HepG2 (cell line): ENCODE data around the gene MRPL58. TPM values are rescaled to one million over a fixed set of nuclear protein-coding genes. Genes with fewer than 3 reads are reported as not detected.

ENCODE experiments used
- FOXO1 ChIP-seq: sonication (generic); formaldehyde crosslinking; IDR thresholded peaks from 2 replicates; pipeline ENCODE4 v1.4.0; 2020; ENCODE audit warnings: missing genetic modification reagents
- HMGA1 ChIP-seq: sonication (generic); formaldehyde crosslinking; conservative IDR thresholded peaks from 2 replicates; pipeline ENCODE4 v1.4.0; 2020; ENCODE audit warnings: missing genetic modification reagents
- MEIS2 ChIP-seq: sonication (generic); formaldehyde crosslinking; IDR thresholded peaks from 2 replicates; pipeline ENCODE4 v1.9.0; 2021; ENCODE audit warnings: mild to moderate bottlenecking, missing genetic modification reagents
- SMAD3 ChIP-seq: sonication (generic); formaldehyde crosslinking; IDR thresholded peaks from 2 replicates; pipeline ENCODE4 v1.4.0; 2020; ENCODE audit warnings: missing genetic modification reagents
- STAT6 ChIP-seq: sonication (generic); formaldehyde crosslinking; IDR thresholded peaks from 2 replicates; pipeline ENCODE4 v1.4.0; 2020; ENCODE audit warnings: missing genetic modification reagents, mild to moderate bottlenecking, borderline replicate concordance
- ZBTB14 ChIP-seq: sonication (generic); formaldehyde crosslinking; IDR thresholded peaks from 2 replicates; pipeline ENCODE4 v1.4.0; 2020; ENCODE audit warnings: missing genetic modification reagents
- ZBTB40 ChIP-seq, 2 experiments: fragments of 450-650 bp in 1 of 2; sonication (generic) in 1 of 2; formaldehyde crosslinking in 1 of 2; IDR thresholded peaks; 2 replicates each; pipeline versions ENCODE4 v1.6.1 to v1.8.0; 2016 to 2022; ENCODE audit warnings: antibody characterized with exemption in 1 of 2, mild to moderate bottlenecking in 1 of 2, missing genetic modification reagents in 1 of 2
- ZFP90 ChIP-seq: sonication (generic); formaldehyde crosslinking; IDR thresholded peaks from 2 replicates; pipeline ENCODE4 v1.8.0; 2022; ENCODE audit warnings: missing genetic modification reagents, mild to moderate bottlenecking, inconsistent platforms, borderline replicate concordance
- ZNF274 ChIP-seq: sonication (generic); formaldehyde crosslinking; IDR thresholded peaks from 2 replicates; pipeline ENCODE4 v1.5.1; 2020; ENCODE audit warnings: mild to moderate bottlenecking, missing genetic modification reagents
- ZNF335 ChIP-seq: sonication (generic); formaldehyde crosslinking; IDR thresholded peaks from 2 replicates; pipeline ENCODE4 v1.4.0; 2020; ENCODE audit warnings: missing genetic modification reagents
- ZNF780A ChIP-seq: sonication (generic); formaldehyde crosslinking; IDR thresholded peaks from 2 replicates; pipeline ENCODE4 v1.8.0; 2022; ENCODE audit warnings: mild to moderate bottlenecking, missing genetic modification reagents, moderate library complexity
- ZNF883 ChIP-seq: sonication (generic); formaldehyde crosslinking; IDR thresholded peaks from 2 replicates; pipeline ENCODE4 v1.5.1; 2020; ENCODE audit warnings: mild to moderate bottlenecking, missing genetic modification reagents; ENCODE audit errors: not compliant biosample characterization
- polyA plus RNA-seq, 8 experiments: library from polyadenylated mRNA; depleted of rRNA in 3 of 8; stranded (reverse) in 7 of 8; unstranded in 1 of 8; fragments of >200 nt; fragmentation: Illumina TruSeq in 4 of 8; extraction: Trizol in 4 of 8; gene quantifications; 2 replicates each; pipeline versions ENCODE4 v1.2.1 to v1.2.3, GENCODE V29; 2011 to 2016; ENCODE audit warnings: low read depth in 4 of 8, missing spikeins in 1 of 8, mixed read lengths in 1 of 8; ENCODE audit not compliant: insufficient read depth in 1 of 8
- total RNA-seq, 5 experiments: library from RNA; depleted of rRNA; stranded (reverse); fragments of >200 nt; fragmentation: Illumina TruSeq; extraction: Trizol; gene quantifications; 2 replicates each; pipeline ENCODE4 v1.2.3, GENCODE V29; 2016; ENCODE audit warnings: low read depth in 1 of 5
- TF ChIP-seq, protein P1 (sequence below): sonication (generic); formaldehyde crosslinking; IDR thresholded peaks from 2 replicates; pipeline ENCODE4 v1.8.1; 2023; ENCODE audit warnings: mild to moderate bottlenecking, moderate library complexity, missing genetic modification reagents
- TF ChIP-seq, protein P2 (sequence below): fragments of 450-650 bp; IDR thresholded peaks from 2 replicates; pipeline ENCODE4 v1.6.1; 2016

MRPL58 gene
- total and polyA plus RNA-seq, 2 of the 13 experiments (the other 11 are each of a cell fraction or from before 2014, with no cell fraction given): 44.9 to 68.9 TPM

- no peak for TF ChIP-seq STAT6 (CRISPR knock-in tag)
- no peak for TF ChIP-seq HMGA1
- no peak for TF ChIP-seq FOXO1
- no peak for TF ChIP-seq ZBTB40 (IDR thresholded peaks at IDR 0.05)
- 0 out of 2 replicates have a peak, but pooled peaks have one; percentile 48 for TF ChIP-seq ZBTB40 (CRISPR knock-in tag; IDR thresholded peaks at IDR 0.05)
- TF ChIP-seq ZNF335: 0 out of 2 replicates have a peak, but pooled peaks have one; percentile 73
- no peak; the same call in 1 of the 2 replicates for TF ChIP-seq ZNF274 (CRISPR knock-in tag)
- TF ChIP-seq ZNF883 (CRISPR knock-in tag): no peak
- no peak for TF ChIP-seq ZNF780A (CRISPR knock-in tag)
- TF ChIP-seq SMAD3 (CRISPR knock-in tag): no peak
- no peak for TF ChIP-seq ZBTB14
- no peak for TF ChIP-seq ZFP90 (CRISPR knock-in tag)
- TF ChIP-seq, protein P1, sequence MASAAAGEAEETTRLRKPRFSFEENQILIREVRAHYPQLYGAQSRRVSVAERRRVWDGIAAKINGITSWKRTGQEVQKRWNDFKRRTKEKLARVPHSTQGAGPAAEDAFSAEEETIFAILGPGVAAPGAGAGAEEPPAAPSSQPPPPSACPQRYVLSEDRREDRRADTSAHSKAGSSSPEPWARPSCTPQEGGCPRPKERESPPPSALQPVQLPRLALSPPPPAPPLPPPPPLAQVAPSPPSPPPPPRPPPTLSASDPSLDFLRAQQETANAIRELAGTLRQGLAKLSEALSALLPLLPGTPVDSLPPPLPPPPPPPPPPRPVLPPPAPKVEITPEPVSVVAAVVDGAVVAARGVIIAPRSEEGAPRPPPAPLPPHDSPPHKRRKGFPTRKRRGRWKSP (CRISPR knock-in tag): no peak
- TF ChIP-seq, protein P2, sequence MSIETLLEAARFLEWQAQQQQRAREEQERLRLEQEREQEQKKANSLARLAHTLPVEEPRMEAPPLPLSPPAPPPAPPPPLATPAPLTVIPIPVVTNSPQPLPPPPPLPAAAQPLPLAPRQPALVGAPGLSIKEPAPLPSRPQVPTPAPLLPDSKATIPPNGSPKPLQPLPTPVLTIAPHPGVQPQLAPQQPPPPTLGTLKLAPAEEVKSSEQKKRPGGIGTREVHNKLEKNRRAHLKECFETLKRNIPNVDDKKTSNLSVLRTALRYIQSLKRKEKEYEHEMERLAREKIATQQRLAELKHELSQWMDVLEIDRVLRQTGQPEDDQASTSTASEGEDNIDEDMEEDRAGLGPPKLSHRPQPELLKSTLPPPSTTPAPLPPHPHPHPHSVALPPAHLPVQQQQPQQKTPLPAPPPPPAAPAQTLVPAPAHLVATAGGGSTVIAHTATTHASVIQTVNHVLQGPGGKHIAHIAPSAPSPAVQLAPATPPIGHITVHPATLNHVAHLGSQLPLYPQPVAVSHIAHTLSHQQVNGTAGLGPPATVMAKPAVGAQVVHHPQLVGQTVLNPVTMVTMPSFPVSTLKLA: no peak
- TF ChIP-seq MEIS2: no peak
Measured at GRCh38 chr17:74971842-74972106, 40.7 kb upstream of the MRPL58 start (continued).
